GM12878 (cell line): ENCODE measurements around the gene RTN4. TPM values are rescaled to one million over a fixed set of nuclear protein-coding genes. Genes with fewer than 3 reads are reported as not detected.

ENCODE experiments used
- ASH2L ChIP-seq: fragments of 300-600, 200-600 bp; sonication (generic); IDR thresholded peaks from 2 replicates; pipeline ENCODE4 v1.6.1; 2017; ENCODE audit warnings: low read depth, mild to moderate bottlenecking, borderline replicate concordance
- BCL11A ChIP-seq: IDR thresholded peaks from 2 replicates; pipeline ENCODE4 v1.6.1; 2011; ENCODE audit warnings: low read depth, low read length
- RELA ChIP-seq: fragments of 450-650 bp; IDR thresholded peaks from 2 replicates; pipeline ENCODE4 v1.8.0; 2014; ENCODE audit warnings: borderline replicate concordance; ENCODE audit not compliant: partially characterized antibody
- SPI1 ChIP-seq: IDR thresholded peaks from 2 replicates; pipeline ENCODE4 v1.6.1; 2011; ENCODE audit warnings: low read depth, mild to moderate bottlenecking, low read length, moderate library complexity, borderline replicate concordance; ENCODE audit not compliant: insufficient read depth
- USF2 ChIP-seq: IDR thresholded peaks from 2 replicates; pipeline ENCODE4 v1.6.1; 2011; ENCODE audit warnings: low read depth, low read length, improper control_type of control experiment, borderline replicate concordance
- polyA plus RNA-seq, 11 experiments: library from polyadenylated mRNA; depleted of rRNA in 4 of 11; unstranded in 6 of 11; stranded (reverse) in 5 of 11; fragments of >200 nt; fragmentation: Nextera tagmentation in 4 of 11; fragmentation: Illumina TruSeq in 1 of 11; extraction: Ambion mirVana in 4 of 11; extraction: Trizol in 1 of 11; gene quantifications; 1 replicate in 1 of 11; 2 replicates in 10 of 11; pipeline versions ENCODE4 v1.2.1 to v1.2.3, GENCODE V29; 2011 to 2016; ENCODE audit warnings: inconsistent platforms in 2 of 11, missing spikeins in 2 of 11, low read depth in 1 of 11
- total RNA-seq, 4 experiments: library from RNA; depleted of rRNA in 3 of 4; stranded (reverse); fragments of >200 nt in 3 of 4; fragmentation: Illumina TruSeq in 1 of 4; extraction: Trizol in 1 of 4; gene quantifications; 2 replicates each; pipeline versions ENCODE4 v1.2.1 to v1.2.3, GENCODE V29; 2013 to 2021
- TF ChIP-seq, protein P1 (sequence below): fragments of 450-650 bp; IDR thresholded peaks from 2 replicates; pipeline ENCODE4 v1.6.1; 2018; ENCODE audit warnings: mild to moderate bottlenecking, low read depth, moderate library complexity; ENCODE audit not compliant: partially characterized antibody
- TF ChIP-seq, protein P2 (sequence below): IDR thresholded peaks from 2 replicates; pipeline ENCODE4 v1.6.1; 2012; ENCODE audit warnings: improper control_type of control experiment, low read depth, low read length; ENCODE audit not compliant: insufficient replicate concordance

The RTN4 gene
- total and polyA plus RNA-seq, 10 of the 15 experiments (the other 5 are each of a cell fraction or from before 2014, with no cell fraction given) = 56.0 to 133 (median 83.3) TPM

DNA sequence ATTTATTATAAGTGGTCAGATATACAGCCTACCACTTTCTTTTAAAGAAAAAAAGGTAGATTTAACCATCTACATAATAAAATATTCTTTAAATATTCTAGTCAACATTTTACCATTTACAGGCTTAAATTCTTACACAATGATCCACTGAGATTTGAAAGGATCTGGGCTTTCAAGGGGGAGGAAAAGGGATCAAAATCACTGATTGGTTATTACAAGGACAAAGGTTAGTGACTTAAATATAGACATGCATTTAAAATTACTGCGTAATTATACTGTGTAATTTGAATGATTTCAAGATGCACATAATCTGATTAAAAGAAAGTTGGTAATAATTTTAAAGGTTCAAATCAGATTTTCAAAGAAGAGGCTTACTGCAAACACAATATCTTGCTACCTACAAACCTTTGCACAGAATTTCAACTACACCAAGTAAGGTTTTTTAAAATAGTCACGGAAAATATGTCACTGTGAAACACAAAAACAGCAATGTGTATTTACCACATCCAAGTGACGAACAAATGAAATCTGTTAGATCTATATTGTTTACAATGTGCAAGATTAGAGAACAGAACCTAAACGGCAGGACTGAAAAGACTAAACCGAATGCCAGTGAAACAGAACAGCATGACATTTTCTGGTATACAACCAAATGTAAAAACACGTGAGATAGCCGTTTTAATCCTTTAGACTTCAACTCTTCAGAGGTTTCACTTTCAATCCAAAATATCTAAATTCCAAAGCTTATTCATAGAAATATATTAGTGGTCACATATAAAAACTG is 40.8 kb downstream of the RTN4 start (continued):
- no peak for TF ChIP-seq USF2
- TF ChIP-seq, protein P1, sequence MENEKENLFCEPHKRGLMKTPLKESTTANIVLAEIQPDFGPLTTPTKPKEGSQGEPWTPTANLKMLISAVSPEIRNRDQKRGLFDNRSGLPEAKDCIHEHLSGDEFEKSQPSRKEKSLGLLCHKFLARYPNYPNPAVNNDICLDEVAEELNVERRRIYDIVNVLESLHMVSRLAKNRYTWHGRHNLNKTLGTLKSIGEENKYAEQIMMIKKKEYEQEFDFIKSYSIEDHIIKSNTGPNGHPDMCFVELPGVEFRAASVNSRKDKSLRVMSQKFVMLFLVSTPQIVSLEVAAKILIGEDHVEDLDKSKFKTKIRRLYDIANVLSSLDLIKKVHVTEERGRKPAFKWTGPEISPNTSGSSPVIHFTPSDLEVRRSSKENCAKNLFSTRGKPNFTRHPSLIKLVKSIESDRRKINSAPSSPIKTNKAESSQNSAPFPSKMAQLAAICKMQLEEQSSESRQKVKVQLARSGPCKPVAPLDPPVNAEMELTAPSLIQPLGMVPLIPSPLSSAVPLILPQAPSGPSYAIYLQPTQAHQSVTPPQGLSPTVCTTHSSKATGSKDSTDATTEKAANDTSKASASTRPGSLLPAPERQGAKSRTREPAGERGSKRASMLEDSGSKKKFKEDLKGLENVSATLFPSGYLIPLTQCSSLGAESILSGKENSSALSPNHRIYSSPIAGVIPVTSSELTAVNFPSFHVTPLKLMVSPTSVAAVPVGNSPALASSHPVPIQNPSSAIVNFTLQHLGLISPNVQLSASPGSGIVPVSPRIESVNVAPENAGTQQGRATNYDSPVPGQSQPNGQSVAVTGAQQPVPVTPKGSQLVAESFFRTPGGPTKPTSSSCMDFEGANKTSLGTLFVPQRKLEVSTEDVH = no peak
- TF ChIP-seq SPI1 = no peak
- TF ChIP-seq ASH2L = no peak
- TF ChIP-seq RELA = no peak
- no peak for TF ChIP-seq BCL11A
- TF ChIP-seq, protein P2, sequence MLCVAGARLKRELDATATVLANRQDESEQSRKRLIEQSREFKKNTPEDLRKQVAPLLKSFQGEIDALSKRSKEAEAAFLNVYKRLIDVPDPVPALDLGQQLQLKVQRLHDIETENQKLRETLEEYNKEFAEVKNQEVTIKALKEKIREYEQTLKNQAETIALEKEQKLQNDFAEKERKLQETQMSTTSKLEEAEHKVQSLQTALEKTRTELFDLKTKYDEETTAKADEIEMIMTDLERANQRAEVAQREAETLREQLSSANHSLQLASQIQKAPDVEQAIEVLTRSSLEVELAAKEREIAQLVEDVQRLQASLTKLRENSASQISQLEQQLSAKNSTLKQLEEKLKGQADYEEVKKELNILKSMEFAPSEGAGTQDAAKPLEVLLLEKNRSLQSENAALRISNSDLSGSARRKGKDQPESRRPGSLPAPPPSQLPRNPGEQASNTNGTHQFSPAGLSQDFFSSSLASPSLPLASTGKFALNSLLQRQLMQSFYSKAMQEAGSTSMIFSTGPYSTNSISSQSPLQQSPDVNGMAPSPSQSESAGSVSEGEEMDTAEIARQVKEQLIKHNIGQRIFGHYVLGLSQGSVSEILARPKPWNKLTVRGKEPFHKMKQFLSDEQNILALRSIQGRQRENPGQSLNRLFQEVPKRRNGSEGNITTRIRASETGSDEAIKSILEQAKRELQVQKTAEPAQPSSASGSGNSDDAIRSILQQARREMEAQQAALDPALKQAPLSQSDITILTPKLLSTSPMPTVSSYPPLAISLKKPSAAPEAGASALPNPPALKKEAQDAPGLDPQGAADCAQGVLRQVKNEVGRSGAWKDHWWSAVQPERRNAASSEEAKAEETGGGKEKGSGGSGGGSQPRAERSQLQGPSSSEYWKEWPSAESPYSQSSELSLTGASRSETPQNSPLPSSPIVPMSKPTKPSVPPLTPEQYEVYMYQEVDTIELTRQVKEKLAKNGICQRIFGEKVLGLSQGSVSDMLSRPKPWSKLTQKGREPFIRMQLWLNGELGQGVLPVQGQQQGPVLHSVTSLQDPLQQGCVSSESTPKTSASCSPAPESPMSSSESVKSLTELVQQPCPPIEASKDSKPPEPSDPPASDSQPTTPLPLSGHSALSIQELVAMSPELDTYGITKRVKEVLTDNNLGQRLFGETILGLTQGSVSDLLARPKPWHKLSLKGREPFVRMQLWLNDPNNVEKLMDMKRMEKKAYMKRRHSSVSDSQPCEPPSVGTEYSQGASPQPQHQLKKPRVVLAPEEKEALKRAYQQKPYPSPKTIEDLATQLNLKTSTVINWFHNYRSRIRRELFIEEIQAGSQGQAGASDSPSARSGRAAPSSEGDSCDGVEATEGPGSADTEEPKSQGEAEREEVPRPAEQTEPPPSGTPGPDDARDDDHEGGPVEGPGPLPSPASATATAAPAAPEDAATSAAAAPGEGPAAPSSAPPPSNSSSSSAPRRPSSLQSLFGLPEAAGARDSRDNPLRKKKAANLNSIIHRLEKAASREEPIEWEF = no peak
- TF ChIP-seq, all 136 proteins: peak for 0
